Measurements from ENCODE around the gene PHKG2.

PHKG2 gene

DNA sequence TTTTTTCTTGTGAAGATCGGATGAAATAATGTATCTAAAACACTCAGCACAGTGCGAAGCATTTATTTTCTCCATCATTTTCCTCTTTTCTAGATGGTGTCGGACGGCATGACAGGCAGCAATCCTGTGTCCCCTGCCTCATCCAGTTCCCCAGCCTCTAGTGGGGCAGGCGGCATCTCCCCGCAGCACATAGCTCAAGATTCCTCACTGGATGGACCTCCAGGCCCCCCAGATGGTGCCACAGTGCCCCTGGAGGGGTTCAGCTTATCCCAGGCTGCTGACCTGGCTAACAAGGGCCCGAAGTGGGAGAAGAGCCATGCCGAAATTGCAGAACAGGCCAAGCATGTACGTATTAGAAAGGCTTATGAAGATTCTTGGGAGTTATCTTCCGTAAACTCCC, 44.3 kb upstream of the PHKG2 start:
- H3K27me3 ChIP-seq (ENCODE audit: insufficient read depth, insufficient read length) = no peaks in the 10 kb centered on the region
- TF ChIP-seq YY1 (IDR thresholded peaks at IDR 0.05; ENCODE audit: insufficient read depth, insufficient read length) = no peak
- no peak for TF ChIP-seq SUZ12 (IDR thresholded peaks at IDR 0.05; ENCODE audit: extremely low read depth, insufficient read depth, insufficient read length)
- TF ChIP-seq ZNF274 (IDR thresholded peaks at IDR 0.05; ENCODE audit: low read depth, low read length) = no peak
- H3K36me3 ChIP-seq (ENCODE audit: insufficient read depth, insufficient read length, low read length) = peaks cover 89% of the 10 kb centered on the region
- no peak overlapping the region for H3K4me3 ChIP-seq (ENCODE audit: insufficient read length, low read depth)
- no peak overlapping the region for H3K9ac ChIP-seq (ENCODE audit: insufficient read length, low read depth)
- DNase-seq (ENCODE audit: low read depth, low spot score) = no peak
- no peaks in the 10 kb centered on the region for H3K9me3 ChIP-seq (ENCODE audit: insufficient read depth, low read length)
- peaks cover 4% of the 10 kb centered on the region for H3K4me1 ChIP-seq (ENCODE audit: insufficient read depth, insufficient read length)

DNA sequence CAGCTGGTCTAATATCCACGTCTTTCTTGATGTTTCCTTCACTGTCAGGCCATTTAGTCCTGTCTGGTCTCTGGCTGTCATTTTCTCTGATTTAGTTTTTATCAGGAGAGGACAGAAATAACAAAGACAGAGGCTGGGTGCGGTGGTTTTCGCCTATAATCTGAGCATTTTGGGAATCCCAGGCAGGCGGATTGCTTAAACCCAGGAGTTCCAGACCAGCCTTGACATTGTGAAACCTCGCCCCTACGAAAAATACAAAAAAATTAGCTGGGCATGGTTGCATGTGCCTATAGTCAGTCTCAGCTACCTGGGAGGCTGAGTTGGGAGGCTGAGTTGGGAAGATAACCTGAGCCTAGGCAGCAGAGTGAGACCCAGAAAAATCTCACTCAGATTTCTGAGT, 42.2 kb upstream of the PHKG2 start:
- no peak for DNase-seq (ENCODE audit: low read depth, low spot score)
- Histone ChIP-seq H3K27me3 (ENCODE audit: insufficient read depth, insufficient read length) (no peaks in the 10 kb centered on the region), H3K9ac (ENCODE audit: insufficient read length, low read depth) (no peak overlapping the region), H3K36me3 (ENCODE audit: insufficient read depth, insufficient read length, low read length) (peaks cover 93% of the 10 kb centered on the region), H3K9me3 (ENCODE audit: insufficient read depth, low read length) (no peaks in the 10 kb centered on the region), H3K4me3 (ENCODE audit: insufficient read length, low read depth) (no peak overlapping the region), H3K4me1 (ENCODE audit: insufficient read depth, insufficient read length) (no peaks in the 10 kb centered on the region)
- TF ChIP-seq SUZ12 (IDR thresholded peaks at IDR 0.05; ENCODE audit: extremely low read depth, insufficient read depth, insufficient read length) = no peak
- TF ChIP-seq ZNF274 (IDR thresholded peaks at IDR 0.05; ENCODE audit: low read depth, low read length) = no peak
- TF ChIP-seq YY1 (IDR thresholded peaks at IDR 0.05; ENCODE audit: insufficient read depth, insufficient read length) = no peak

- TF ChIP-seq ZNF274 (IDR thresholded peaks at IDR 0.05; ENCODE audit: low read depth, low read length) (no peak), YY1 (IDR thresholded peaks at IDR 0.05; ENCODE audit: insufficient read depth, insufficient read length) (no peak), SUZ12 (IDR thresholded peaks at IDR 0.05; ENCODE audit: extremely low read depth, insufficient read depth, insufficient read length) (no peak)
- Histone ChIP-seq H3K27me3 (ENCODE audit: insufficient read depth, insufficient read length) (no peaks in the 10 kb centered on the region), H3K36me3 (ENCODE audit: insufficient read depth, insufficient read length, low read length) (peaks cover 94% of the 10 kb centered on the region), H3K9ac (ENCODE audit: insufficient read length, low read depth) (no peak overlapping the region), H3K4me3 (ENCODE audit: insufficient read length, low read depth) (no peak overlapping the region), H3K4me1 (ENCODE audit: insufficient read depth, insufficient read length) (no peaks in the 10 kb centered on the region), H3K9me3 (ENCODE audit: insufficient read depth, low read length) (no peaks in the 10 kb centered on the region)
- DNase-seq (ENCODE audit: low read depth, low spot score) = no peak
Measured at GRCh38 chr16:30710971-30711370, 37.3 kb upstream of the PHKG2 start.

DNA sequence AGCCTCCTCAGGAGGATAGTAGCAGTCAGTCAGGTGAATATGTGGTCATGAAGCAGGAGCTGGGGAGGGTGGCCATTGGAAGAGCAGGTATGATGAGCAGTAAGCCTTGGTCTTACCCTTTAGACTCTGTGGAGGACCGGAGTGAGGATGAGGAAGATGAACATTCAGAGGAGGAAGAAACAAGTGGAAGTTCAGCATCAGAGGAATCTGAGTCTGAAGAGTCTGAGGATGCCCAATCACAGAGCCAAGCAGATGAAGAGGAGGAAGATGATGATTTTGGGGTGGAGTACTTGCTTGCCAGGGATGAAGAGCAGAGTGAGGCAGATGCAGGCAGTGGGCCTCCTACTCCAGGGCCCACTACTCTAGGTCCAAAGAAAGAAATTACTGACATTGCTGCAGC, 36.5 kb upstream of the PHKG2 start:
- DNase-seq (ENCODE audit: low read depth, low spot score) = no peak
- peaks cover 94% of the 10 kb centered on the region for H3K36me3 ChIP-seq (ENCODE audit: insufficient read depth, insufficient read length, low read length)

GRCh38 chr16:30715750-30716445, 32.3 kb upstream of the PHKG2 start:
- DNase-seq (ENCODE audit: low read depth, low spot score) = no peak
- no peak overlapping the region for H3K4me3 ChIP-seq (ENCODE audit: insufficient read length, low read depth)
- no peak for TF ChIP-seq YY1 (IDR thresholded peaks at IDR 0.05; ENCODE audit: insufficient read depth, insufficient read length)
- TF ChIP-seq SUZ12 (IDR thresholded peaks at IDR 0.05; ENCODE audit: extremely low read depth, insufficient read depth, insufficient read length) = no peak
- no peak for TF ChIP-seq ZNF274 (IDR thresholded peaks at IDR 0.05; ENCODE audit: low read depth, low read length)
- H3K27me3 ChIP-seq (ENCODE audit: insufficient read depth, insufficient read length) = no peaks in the 10 kb centered on the region
- H3K36me3 ChIP-seq (ENCODE audit: insufficient read depth, insufficient read length, low read length) = peaks cover 89% of the 10 kb centered on the region
- no peaks in the 10 kb centered on the region for H3K9me3 ChIP-seq (ENCODE audit: insufficient read depth, low read length)
- H3K4me1 ChIP-seq (ENCODE audit: insufficient read depth, insufficient read length) = no peaks in the 10 kb centered on the region
- no peak overlapping the region for H3K9ac ChIP-seq (ENCODE audit: insufficient read length, low read depth)

More for the DNA sequence above, 36.5 kb upstream of the PHKG2 start:
- no peaks in the 10 kb centered on the region for H3K27me3 ChIP-seq (ENCODE audit: insufficient read depth, insufficient read length)
- H3K4me3 ChIP-seq (ENCODE audit: insufficient read length, low read depth) = no peak overlapping the region
- H3K9me3 ChIP-seq (ENCODE audit: insufficient read depth, low read length) = no peaks in the 10 kb centered on the region
- no peaks in the 10 kb centered on the region for H3K4me1 ChIP-seq (ENCODE audit: insufficient read depth, insufficient read length)
- no peak overlapping the region for H3K9ac ChIP-seq (ENCODE audit: insufficient read length, low read depth)
- TF ChIP-seq SUZ12 (IDR thresholded peaks at IDR 0.05; ENCODE audit: extremely low read depth, insufficient read depth, insufficient read length) = no peak
- TF ChIP-seq ZNF274 (IDR thresholded peaks at IDR 0.05; ENCODE audit: low read depth, low read length) = no peak
- TF ChIP-seq YY1 (IDR thresholded peaks at IDR 0.05; ENCODE audit: insufficient read depth, insufficient read length) = no peak

GRCh38 chr16:30720086-30720485, 28.1 kb upstream of the PHKG2 start:
- no peak overlapping the region for H3K9ac ChIP-seq (ENCODE audit: insufficient read length, low read depth)
- TF ChIP-seq SUZ12 (IDR thresholded peaks at IDR 0.05; ENCODE audit: extremely low read depth, insufficient read depth, insufficient read length) = no peak
- TF ChIP-seq ZNF274 (IDR thresholded peaks at IDR 0.05; ENCODE audit: low read depth, low read length) = no peak
- TF ChIP-seq YY1 (IDR thresholded peaks at IDR 0.05; ENCODE audit: insufficient read depth, insufficient read length) = no peak
- H3K4me1 ChIP-seq (ENCODE audit: insufficient read depth, insufficient read length) = no peaks in the 10 kb centered on the region
- H3K27me3 ChIP-seq (ENCODE audit: insufficient read depth, insufficient read length) = no peaks in the 10 kb centered on the region
- H3K36me3 ChIP-seq (ENCODE audit: insufficient read depth, insufficient read length, low read length) = peaks cover 95% of the 10 kb centered on the region
- H3K9me3 ChIP-seq (ENCODE audit: insufficient read depth, low read length) = no peaks in the 10 kb centered on the region
- no peak for DNase-seq (ENCODE audit: low read depth, low spot score)
- no peak overlapping the region for H3K4me3 ChIP-seq (ENCODE audit: insufficient read length, low read depth)

- DNase-seq (ENCODE audit: low read depth, low spot score) = no peak
- H3K9ac ChIP-seq (ENCODE audit: insufficient read length, low read depth) = no peak overlapping the region
- H3K4me1 ChIP-seq (ENCODE audit: insufficient read depth, insufficient read length) = no peaks in the 10 kb centered on the region
- peaks cover 95% of the 10 kb centered on the region for H3K36me3 ChIP-seq (ENCODE audit: insufficient read depth, insufficient read length, low read length)
- no peaks in the 10 kb centered on the region for H3K9me3 ChIP-seq (ENCODE audit: insufficient read depth, low read length)
- no peak overlapping the region for H3K4me3 ChIP-seq (ENCODE audit: insufficient read length, low read depth)
- TF ChIP-seq SUZ12 (IDR thresholded peaks at IDR 0.05; ENCODE audit: extremely low read depth, insufficient read depth, insufficient read length) = no peak
- no peak for TF ChIP-seq ZNF274 (IDR thresholded peaks at IDR 0.05; ENCODE audit: low read depth, low read length)
- TF ChIP-seq YY1 (IDR thresholded peaks at IDR 0.05; ENCODE audit: insufficient read depth, insufficient read length) = no peak
- H3K27me3 ChIP-seq (ENCODE audit: insufficient read depth, insufficient read length) = no peaks in the 10 kb centered on the region
Measured at GRCh38 chr16:30720694-30721093, 27.5 kb upstream of the PHKG2 start.

All from NT2/D1 (cell line).